Neural cell (in vitro differentiated cells): Measurements from ENCODE around the gene ERFL.

Experiments used
- CTCF ChIP-seq: fragments of 450-650 bp; IDR thresholded peaks from 2 replicates; pipeline ENCODE4 v1.5.1; 2014; ENCODE audit warnings: antibody characterized with exemption, mild to moderate bottlenecking, moderate library complexity; ENCODE audit not compliant: poor library complexity, severe bottlenecking
- POLR2AphosphoS5 ChIP-seq: IDR thresholded peaks from 2 replicates; pipeline ENCODE4 v1.6.1; 2012

- TF ChIP-seq POLR2AphosphoS5 (no peak), CTCF (no peak)
These were observed at the start of gene ERFL for GRCh38 chr19:41928221-41928683.
